T-helper 22 cell (primary cell): Measurements from ENCODE around the gene PDIA2.
"Not testable (repeated sequence)": the region's sequence is repeated elsewhere in the genome, so short reads cannot be mapped to it uniquely, and the experiment has no call there.

Source experiments
- DNase-seq: peaks from one replicate; pipeline ENCODE4 v3.0.0-alpha.2; 2020; ENCODE audit warnings: low read depth

PDIA2 gene

GRCh38 chr16:264440-264951, 18.5 kb upstream of the PDIA2 start:
- DNase-seq, result no peak

- no peak for DNase-seq
These were observed 17.9 kb upstream of the PDIA2 start for GRCh38 chr16:265002-265529.

- no peak for DNase-seq
These were observed 17.3 kb upstream of the PDIA2 start for GRCh38 chr16:265711-266110.

DNA sequence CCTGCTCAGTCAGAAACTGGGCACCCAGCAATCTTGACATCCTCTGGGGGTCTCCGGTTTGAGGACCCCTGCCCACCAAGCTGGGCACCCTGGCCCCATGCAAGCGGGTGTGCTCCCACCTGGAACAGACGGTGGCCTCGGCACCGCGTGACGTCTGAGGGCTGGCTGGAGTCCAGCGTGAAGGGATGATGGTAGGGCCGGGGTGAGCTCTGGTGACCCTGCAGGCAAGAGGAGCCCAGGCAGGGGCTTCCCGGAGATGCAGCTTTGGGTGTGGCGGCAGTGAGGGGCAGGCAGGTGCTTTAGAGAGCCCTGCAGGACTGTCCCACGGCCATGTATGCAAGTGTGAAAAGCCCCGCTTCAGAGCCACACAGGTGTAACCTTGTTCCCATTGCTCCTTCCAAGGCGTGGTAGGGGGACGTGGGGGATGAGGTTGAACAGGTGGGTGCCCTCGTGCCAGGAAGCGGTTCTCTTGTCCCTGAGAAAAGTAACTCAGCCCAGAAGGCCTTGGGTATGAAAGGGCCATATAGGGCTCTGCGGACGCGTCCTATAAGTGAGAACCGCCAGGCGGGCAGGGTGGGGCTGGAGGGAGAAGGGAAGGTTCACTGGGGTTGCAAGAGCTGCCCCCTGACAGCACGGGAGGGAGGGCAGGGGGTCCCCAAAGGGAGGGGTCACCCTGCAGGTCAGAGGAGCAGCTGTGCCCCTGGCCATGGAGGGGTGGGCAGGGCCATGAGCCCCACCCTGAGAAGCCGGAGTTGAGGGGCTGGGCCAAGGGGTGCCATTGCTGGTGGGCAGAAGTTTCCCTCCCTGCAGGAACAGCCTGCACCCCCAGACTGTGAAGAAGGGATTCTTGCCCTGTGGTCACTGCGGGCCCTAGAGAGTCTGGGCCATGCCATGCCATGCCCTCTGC, 16.5 kb upstream of the PDIA2 start:
- DNase-seq, result no peak

DNA sequence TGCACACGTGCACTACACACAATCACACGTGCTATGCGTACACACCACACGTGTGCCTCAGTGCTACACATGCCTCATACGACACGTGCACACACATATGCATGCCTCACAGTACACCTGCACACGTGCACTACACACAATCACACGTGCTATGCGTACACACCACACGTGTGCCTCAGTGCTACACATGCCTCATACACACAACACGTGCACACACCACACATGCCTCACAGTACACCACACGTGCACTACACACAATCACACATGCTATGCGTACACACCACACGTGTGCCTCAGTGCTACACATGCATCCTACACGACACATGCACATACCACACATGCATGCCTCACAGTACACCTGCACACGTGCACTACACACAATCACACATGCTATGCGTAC, 15.4 kb upstream of the PDIA2 start:
- not testable (repeated sequence) for DNase-seq

DNA sequence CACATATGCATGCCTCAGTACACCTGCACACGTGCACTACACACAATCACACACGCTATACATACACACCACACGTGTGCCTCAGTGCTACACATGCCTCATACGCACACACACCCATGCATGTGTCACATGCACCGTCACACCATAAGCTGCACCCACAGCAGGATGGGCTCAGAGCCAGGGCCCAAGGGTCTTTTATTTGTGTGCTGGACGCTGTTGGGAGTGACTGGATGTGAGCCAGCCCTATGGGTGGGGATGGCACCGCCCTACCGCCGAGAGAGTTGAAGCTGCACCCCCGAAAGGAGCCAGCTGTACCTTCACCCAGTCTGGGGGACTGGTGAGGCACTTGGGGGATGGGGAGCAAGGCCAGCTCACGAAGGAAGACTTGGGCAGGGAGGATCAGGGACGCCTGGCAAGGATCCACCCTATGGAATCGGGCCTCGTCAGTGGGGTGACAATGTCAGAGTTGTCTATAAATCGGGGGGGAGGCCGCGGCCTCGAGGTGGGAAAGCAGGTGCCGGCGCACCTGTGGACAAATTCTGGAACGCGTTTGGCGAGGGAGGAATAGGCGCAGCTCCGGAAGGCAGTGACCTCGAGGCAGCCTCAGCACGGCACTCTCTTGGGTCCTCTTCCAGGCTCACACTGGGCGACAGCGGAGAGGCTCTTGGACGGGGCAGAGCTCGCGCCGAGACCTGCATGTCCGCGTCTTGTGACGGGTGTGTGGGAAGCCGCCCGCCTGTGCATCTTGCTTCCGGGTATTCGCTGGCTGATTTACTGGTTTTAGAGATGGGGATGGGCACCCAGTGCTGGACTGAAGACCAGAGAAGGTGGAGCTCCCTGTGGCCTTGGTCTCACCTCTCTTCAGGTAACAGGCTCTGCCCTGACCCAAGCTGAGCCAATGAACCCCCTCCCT, 14.6 kb upstream of the PDIA2 start:
- DNase-seq, result no peak

DNA sequence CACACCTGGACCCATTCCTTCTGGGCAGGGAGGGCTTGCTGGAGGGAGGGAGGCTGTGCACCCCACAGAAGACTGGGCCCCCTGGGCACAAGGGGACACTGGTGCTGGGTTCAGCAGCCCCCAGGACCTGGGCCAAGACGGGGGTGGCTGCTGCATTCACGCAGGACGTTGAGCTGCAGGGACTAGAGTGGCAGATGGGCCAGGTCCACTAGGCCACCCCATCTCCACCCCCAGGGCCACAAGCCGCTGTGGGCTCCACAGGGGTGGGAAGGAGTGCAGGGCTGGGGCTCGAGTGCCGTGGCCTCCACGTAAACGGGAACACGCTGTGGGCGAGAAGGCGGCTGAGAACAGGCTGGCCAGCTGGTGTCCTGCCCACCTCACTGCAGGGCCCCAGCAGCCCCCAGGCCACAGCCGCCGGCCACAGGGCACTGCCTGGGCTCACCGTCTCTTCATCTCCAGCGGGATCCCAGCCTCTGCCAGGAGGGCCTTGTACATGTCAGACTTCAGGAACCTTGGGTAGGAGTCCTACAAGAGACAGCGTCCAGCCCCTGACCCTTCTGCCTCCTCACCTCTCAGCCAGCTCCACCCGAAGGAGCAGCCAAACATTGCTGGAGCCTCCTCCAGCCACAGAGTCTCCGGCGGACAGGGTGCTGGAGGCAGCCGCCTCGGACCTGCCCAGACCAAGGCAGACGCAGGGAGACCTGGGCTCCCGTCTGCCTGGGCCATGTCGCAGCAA, 13.7 kb upstream of the PDIA2 start:
- no peak for DNase-seq

DNA sequence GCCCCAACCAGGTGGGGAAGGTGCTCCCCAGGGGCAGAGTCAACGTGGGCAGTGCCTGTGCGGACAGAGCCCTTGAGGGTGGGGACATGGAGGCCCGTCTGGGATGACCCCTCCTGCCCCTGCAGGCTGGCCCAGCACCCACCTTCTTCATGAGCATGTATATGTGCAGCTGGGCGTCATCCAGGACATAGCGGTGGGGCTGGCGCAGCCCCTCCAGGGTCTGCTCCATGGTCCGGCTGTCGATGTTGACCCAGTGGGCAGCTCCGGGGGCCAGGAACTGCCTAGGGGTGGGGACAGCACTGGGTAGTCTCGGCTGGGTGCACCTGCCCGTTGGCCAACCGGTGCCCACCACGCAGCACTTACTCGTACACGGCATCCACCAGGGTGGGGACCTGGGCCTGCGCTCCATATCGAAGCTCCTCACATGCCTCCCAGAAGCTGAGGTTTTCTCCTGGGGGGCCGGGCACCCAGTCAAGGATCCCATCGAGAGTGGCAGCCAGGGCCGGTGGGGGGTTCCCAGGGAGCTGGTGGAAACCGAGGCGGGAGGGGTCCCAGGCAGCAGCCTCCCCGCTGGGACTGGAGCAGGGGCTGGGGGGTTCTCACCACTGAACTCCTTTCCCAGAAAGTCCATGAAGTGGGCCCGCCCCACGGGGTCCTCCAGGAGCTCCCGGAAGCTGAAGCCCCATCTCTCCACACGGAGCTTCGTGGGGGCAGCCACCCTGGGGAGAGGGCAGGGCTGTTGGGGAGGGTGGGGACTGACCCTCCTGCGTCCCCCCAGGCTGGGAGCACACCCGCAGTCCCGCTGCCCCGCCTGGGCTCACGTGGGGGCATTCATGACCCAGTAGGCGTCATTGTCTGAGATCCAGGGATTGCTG, 12.3 kb upstream of the PDIA2 start:
- no peak for DNase-seq

- no peak for DNase-seq
These were observed 10.1 kb upstream of the PDIA2 start for GRCh38 chr16:272633-273546.

GRCh38 chr16:273547-274421, 9.2 kb upstream of the PDIA2 start:
- DNase-seq, result no peak

DNA sequence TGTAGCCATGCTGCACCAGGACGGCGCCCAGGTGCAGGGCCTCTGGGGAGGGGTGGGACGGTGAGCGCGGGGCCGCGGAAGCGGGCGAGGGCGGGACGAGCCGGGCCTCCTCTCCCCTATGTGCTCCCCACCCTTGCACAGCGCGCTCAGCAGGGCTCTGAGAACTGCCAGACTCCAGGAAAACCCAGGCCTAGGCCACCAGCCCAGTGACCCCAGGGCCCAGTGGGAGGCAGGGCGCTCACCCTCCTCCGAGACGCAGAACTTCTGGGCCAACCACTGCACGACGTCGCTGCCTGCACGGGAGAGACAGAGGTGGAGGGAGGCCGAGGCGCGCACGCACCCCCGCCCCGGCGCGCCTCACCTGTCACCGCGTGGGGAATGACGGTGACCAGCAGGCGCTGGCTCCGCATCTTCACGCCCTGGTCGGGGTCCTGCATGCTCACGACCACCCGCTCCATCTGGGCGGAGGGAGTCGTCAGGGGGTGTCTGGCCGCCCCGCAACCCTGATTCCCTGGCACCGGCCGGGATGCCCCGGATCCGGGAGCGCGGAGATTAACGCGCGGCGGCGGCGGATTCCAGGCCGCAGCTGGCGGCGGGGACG, 7.8 kb upstream of the PDIA2 start:
- DNase-seq, result no peak

GRCh38 chr16:275786-276232, 7.2 kb upstream of the PDIA2 start, which contains the start of gene RGS11:
TSS of gene RGS11 (minus strand) at chr16:275944. CDS start at chr16:275911, 33 bp downstream.
- no peak for DNase-seq

DNA sequence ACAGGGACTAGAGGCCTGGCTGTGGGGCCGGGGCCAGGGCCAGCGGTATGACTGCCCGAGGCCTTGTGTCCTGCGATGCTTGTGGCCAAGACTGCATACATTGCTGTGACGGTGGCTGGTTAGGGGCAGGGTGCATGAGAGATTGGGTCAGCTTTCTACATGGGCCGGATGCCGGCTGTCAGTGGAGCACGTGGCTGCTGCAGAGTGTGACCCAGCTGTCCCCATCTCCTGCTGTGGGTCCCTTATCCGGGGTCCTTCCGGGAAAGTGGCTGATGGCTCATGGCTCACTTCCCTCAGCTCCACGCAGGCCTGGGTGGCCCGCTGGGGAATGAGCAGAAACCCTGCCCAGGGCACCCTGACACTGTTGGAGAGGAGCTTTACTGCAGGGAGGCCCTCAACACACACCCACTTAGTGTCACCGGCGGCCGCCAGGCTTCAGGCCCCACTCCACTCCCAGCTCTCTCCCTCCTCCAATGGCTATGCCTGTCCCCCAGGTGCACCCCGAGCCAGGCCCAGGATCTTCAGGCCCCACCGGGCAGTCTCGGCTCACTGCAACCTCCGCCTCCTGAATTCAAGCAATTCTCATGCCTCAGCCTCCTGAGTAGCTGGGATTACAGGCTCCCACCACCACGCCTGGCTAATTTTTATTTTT, 6.4 kb upstream of the PDIA2 start:
- no peak for DNase-seq

GRCh38 chr16:278863-279366, 4.0 kb upstream of the PDIA2 start:
- no peak for DNase-seq

DNA sequence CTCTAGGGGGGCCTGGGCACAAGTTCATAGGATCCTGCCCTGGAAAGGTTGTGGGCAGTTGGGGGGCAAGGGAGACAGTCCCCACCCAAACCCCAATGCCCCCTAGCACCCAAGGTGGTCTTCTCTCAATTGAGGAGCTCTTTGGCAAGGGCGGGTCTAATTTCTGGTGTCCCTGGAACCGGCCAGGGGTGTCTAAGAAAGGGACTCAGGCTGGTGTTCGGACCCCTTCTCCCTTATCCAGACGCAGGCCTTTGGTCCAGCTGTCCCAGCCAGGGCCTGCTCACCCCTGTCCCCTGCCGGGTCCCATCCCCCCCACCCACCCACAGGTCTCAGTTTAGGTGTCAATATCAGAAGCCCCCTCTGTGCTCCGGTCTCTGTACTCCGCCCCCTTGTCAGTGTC, 3.4 kb upstream of the PDIA2 start:
- no peak for DNase-seq

- DNase-seq, result no peak
These were observed 2.9 kb upstream of the PDIA2 start for GRCh38 chr16:280005-280460.

DNA sequence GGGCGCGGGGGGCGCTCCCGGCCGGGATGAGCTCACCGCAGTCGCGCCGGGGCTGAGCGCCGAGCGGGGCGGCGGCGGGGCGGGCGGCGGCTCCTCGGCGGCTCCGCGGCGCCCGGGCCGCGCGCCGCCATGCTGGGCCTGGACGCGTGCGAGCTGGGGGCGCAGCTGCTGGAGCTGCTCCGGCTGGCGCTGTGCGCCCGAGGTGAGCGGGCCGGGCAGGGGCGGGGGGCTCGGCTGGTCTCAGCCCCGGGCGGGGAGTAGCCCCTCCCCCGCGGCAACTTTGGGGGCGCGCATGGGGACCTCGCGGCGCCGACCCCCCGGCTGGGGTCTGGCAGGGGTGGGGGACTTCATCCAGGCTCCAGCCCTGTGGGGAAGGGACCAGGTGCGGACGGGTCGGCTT, 2.4 kb upstream of the PDIA2 start, which contains the start of gene ARHGDIG:
Gene ARHGDIG, plus strand, starts transcription at position 40 of the 400 bp plus-strand sequence. Its CDS starts 90 bp downstream, at position 130.
- DNase-seq, result no peak
